ENCODE results near the gene WWOX.

The WWOX gene

DNA sequence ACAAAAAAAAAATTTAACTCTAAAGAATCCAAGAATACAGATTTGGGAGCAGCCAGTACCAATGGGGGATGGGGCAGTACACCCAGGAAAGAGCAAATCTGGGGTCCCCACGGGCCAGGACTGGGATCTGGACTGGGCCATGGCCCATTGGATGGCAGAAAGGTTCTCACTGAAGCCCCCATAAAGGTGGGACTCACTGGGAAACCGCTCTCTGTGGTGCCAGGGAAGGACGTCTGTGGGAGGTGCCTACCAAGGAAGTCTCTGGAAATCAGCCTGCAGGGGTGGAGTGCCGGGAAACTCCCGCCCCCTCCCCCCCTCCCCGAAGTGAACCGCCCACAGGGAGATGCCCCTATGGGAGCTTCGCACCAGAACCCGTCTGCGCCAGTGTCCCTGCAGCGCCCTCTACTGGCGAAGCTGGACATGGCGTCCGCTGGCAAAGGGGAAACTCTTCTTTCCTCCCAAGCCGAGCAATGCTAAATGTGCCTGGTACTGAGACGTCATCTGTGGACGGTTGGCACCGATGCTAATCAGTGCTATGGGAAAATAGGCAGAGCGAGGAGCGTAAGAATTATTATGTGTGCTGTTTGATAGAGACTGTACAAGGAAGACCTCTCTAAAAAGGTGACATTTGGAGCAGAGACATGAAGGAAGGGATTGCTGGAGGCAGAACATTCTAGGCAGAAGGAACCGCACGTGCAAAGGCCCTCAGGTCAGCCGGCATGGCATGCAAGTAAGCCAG is 671.1 kb downstream of the WWOX start:
- no peak for TF ChIP-seq SPI1 (IDR thresholded peaks at IDR 0.05; ENCODE audit: low read depth, low read length)
- DNase-seq (ENCODE audit: insufficient read length, low spot score): peak; percentile 59
- FAIRE-seq: peak; percentile 75

DNA sequence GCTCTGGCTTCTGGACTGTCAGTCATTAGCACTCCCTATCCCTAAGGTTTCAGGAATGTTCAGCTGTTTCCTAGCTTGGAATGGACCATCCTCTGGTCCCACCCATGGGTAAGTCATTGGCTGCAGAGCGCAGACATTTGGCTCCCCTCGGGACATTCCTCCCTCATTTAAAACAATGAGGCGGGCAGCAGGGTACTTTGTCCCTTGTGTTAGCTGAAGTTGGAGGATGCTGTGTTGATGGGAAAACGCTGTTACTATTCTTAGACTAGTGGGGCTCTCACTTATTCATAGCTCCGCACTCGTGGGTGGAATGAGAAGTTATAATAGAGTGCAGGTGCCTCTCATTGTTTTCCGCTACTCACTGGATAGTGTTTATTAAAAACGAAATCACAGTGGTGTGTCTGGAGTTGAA is 673.8 kb downstream of the WWOX start:
- TF ChIP-seq POU2F2 (IDR thresholded peaks at IDR 0.05; ENCODE audit: low read depth, low read length): no peak
- TF ChIP-seq PAX5 (IDR thresholded peaks at IDR 0.05; ENCODE audit: insufficient read depth, low read length, severe bottlenecking): no peak
- no peak for TF ChIP-seq SPI1 (IDR thresholded peaks at IDR 0.05; ENCODE audit: low read depth, low read length)
- no peak for TF ChIP-seq POLR2AphosphoS5 (IDR thresholded peaks at IDR 0.05; ENCODE audit: low read depth, low read length)
- no peak for TF ChIP-seq POLR2A (IDR thresholded peaks at IDR 0.05; ENCODE audit: low read depth, low read length)
- no peak for TF ChIP-seq TAF1 (IDR thresholded peaks at IDR 0.05; ENCODE audit: low read depth, low read length)
- FAIRE-seq (no peak), DNase-seq (ENCODE audit: insufficient read length, low spot score) (no peak)

DNA sequence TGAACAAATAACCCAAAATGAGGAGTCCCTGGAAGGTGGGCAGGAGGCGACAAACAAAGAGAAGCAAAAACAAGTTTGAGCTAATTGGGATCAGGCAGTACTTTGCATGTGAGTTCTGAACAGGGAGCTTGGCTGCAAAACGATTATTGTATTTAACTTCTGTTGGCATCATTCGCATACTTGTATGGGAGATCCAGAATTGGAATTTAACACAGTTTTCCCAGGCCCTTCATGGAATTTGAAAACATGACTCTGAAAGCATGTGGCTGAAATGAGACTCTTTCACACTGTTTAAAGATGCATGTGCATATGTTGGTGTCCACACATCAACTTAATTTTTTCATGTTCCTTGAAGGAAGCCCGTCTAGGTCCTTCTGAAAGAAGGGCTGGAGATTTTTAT is 674.3 kb downstream of the WWOX start:
- DNase-seq (ENCODE audit: insufficient read length, low spot score): no peak
- TF ChIP-seq SPI1 (IDR thresholded peaks at IDR 0.05; ENCODE audit: low read depth, low read length) (no peak), TAF1 (IDR thresholded peaks at IDR 0.05; ENCODE audit: low read depth, low read length) (no peak), POU2F2 (IDR thresholded peaks at IDR 0.05; ENCODE audit: low read depth, low read length) (no peak), POLR2AphosphoS5 (IDR thresholded peaks at IDR 0.05; ENCODE audit: low read depth, low read length) (no peak), POLR2A (IDR thresholded peaks at IDR 0.05; ENCODE audit: low read depth, low read length) (no peak), PAX5 (IDR thresholded peaks at IDR 0.05; ENCODE audit: insufficient read depth, low read length, severe bottlenecking) (no peak)
- FAIRE-seq: no peak

DNA sequence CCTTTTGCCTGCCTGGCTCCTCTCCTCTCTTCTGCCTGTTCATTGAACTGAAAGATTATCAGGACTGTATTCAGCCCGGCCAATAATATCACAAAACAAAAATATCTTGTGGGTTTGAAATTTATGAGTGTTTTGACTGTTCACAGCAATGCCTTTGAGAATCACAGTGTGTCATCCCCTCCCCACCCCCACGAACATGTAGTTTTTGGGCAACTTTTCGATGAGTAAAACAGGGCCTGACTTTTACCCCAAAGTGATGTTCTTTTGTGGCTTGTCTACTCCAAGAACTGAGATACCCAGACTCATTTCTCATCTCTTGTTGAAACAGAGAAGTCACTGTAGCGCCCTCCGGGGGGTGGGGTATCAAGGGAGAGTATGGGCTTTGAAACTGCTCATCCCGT is 675.7 kb downstream of the WWOX start:
- DNase-seq (ENCODE audit: insufficient read length, low spot score) (no peak), FAIRE-seq (no peak)
- no peak for TF ChIP-seq POU2F2 (IDR thresholded peaks at IDR 0.05; ENCODE audit: low read depth, low read length)
- no peak for TF ChIP-seq TAF1 (IDR thresholded peaks at IDR 0.05; ENCODE audit: low read depth, low read length)
- TF ChIP-seq SPI1 (IDR thresholded peaks at IDR 0.05; ENCODE audit: low read depth, low read length): no peak
- no peak for TF ChIP-seq POLR2A (IDR thresholded peaks at IDR 0.05; ENCODE audit: low read depth, low read length)
- no peak for TF ChIP-seq POLR2AphosphoS5 (IDR thresholded peaks at IDR 0.05; ENCODE audit: low read depth, low read length)
- TF ChIP-seq PAX5 (IDR thresholded peaks at IDR 0.05; ENCODE audit: insufficient read depth, low read length, severe bottlenecking): no peak

DNA sequence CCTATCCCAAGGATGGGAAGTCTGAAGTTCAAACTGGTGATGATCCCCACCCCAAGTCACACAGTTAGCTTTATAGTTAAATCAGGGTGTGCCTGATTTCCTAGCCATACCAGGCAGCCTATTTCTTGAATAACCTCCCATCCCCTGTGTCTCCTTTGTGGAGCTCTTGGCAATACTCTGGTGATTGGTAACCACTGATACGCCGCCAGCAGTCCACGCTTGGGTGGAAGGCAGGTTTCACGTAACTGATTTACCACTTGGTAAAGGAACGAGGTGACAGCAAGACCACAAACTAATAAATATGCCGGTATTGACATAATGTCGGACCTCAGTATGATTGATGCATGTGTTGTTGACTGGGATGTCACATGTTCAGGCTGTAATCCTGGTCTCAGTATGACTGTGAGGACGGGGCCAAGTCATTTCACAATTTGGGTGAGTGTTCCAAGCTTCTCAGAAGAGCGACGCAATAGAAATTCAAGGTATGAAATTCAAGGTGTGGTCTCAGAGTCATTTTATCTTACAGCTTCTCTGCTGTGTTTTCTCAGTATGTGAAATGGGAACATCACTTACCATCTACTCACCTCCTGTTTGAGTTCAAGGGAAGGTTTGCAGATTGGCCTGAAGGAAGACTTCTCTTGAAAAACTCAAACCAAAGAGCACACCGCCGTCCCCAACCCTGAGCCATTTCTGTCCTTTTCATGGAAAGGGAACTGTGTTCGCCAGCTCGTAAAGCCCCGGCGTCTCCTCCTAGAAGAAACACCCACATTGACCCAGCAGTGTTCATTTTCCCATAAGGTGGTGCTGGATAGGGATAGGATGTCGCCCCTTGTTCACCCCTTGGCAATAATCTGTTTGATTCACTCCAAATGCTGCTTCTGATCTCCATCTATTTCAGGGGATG is 678.9 kb downstream of the WWOX start:
- no peak for DNase-seq (ENCODE audit: insufficient read length, low spot score)
- no peak for TF ChIP-seq POLR2A (IDR thresholded peaks at IDR 0.05; ENCODE audit: low read depth, low read length)
- TF ChIP-seq POLR2AphosphoS5 (IDR thresholded peaks at IDR 0.05; ENCODE audit: low read depth, low read length): no peak
- TF ChIP-seq SPI1 (IDR thresholded peaks at IDR 0.05; ENCODE audit: low read depth, low read length): no peak
- no peak for TF ChIP-seq TAF1 (IDR thresholded peaks at IDR 0.05; ENCODE audit: low read depth, low read length)
- TF ChIP-seq POU2F2 (IDR thresholded peaks at IDR 0.05; ENCODE audit: low read depth, low read length): no peak
- no peak for TF ChIP-seq PAX5 (IDR thresholded peaks at IDR 0.05; ENCODE audit: insufficient read depth, low read length, severe bottlenecking)
- FAIRE-seq: no peak

DNA sequence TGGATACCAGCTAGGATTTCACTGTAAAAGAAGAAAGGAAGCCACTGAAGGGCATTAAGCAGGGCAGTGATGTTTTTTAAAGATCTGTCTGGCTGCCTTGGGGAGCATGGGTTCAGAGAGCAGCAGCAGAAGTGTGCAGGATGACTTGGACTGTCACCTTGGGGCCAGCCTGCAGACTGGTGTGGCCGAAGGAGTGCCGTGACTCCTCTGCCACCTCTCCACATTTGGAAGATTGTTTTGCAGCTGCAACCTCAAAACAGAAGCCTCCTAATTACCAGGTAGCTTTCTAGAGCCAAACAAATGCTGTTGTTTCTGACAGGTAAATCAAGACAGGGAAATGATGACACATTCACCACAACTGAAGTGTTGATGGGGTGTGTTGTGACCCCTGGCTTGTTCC is 681.4 kb downstream of the WWOX start:
- TF ChIP-seq SPI1 (IDR thresholded peaks at IDR 0.05; ENCODE audit: low read depth, low read length) (no peak), TAF1 (IDR thresholded peaks at IDR 0.05; ENCODE audit: low read depth, low read length) (no peak), POU2F2 (IDR thresholded peaks at IDR 0.05; ENCODE audit: low read depth, low read length) (no peak), POLR2A (IDR thresholded peaks at IDR 0.05; ENCODE audit: low read depth, low read length) (no peak), POLR2AphosphoS5 (IDR thresholded peaks at IDR 0.05; ENCODE audit: low read depth, low read length) (no peak), PAX5 (IDR thresholded peaks at IDR 0.05; ENCODE audit: insufficient read depth, low read length, severe bottlenecking) (no peak)
- DNase-seq (ENCODE audit: insufficient read length, low spot score) (no peak), FAIRE-seq (no peak)

DNA sequence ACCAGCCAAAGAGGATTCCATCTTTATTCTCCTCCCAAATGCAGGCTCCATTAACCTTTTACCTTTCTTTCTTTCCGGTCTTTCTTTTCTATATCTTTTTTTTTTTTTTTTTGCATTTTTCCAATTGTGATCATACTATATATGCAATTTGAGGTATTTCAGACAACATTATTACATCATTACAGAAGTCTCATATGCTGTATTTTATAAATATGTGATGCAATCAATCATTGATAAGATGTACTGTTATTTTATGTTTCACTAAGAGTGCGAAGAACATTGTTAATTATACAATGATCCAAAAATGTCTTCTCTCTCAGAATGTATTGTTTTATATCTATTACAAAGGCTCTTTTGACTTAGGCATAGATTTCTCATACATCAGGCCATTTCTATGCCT is 683.1 kb downstream of the WWOX start:
- TF ChIP-seq POLR2AphosphoS5 (IDR thresholded peaks at IDR 0.05; ENCODE audit: low read depth, low read length) (no peak), PAX5 (IDR thresholded peaks at IDR 0.05; ENCODE audit: insufficient read depth, low read length, severe bottlenecking) (no peak), TAF1 (IDR thresholded peaks at IDR 0.05; ENCODE audit: low read depth, low read length) (no peak), SPI1 (IDR thresholded peaks at IDR 0.05; ENCODE audit: low read depth, low read length) (no peak), POU2F2 (IDR thresholded peaks at IDR 0.05; ENCODE audit: low read depth, low read length) (no peak)
- no peak for DNase-seq (ENCODE audit: insufficient read length, low spot score)
- no peak for FAIRE-seq

DNA sequence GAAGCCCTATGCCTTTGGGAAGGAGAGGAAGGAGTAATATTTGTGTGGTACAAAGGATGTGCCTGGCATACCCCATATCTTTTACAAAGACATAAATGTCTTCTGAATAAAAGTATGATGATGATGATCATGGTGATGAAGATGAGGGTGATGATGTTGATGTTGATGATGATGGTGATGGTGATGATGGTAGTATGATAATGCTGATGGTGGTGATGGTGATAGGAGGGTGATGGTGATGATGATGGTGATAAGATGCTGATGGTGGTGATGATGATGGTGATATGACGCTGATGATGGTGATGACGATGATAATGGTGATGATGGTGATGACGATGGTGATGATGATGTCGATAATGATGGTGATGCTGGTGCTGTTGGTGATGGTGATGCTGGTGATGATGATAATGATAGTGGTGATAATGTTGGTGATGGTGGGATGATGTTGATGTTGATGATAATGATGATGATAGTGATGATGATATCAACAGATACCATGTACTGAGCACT is 684.2 kb downstream of the WWOX start:
- no peak for DNase-seq (ENCODE audit: insufficient read length, low spot score)
- no peak for TF ChIP-seq TAF1 (IDR thresholded peaks at IDR 0.05; ENCODE audit: low read depth, low read length)
- TF ChIP-seq SPI1 (IDR thresholded peaks at IDR 0.05; ENCODE audit: low read depth, low read length): no peak
- TF ChIP-seq PAX5 (IDR thresholded peaks at IDR 0.05; ENCODE audit: insufficient read depth, low read length, severe bottlenecking): no peak
- TF ChIP-seq POLR2A (IDR thresholded peaks at IDR 0.05; ENCODE audit: low read depth, low read length): no peak
- TF ChIP-seq POU2F2 (IDR thresholded peaks at IDR 0.05; ENCODE audit: low read depth, low read length): no peak
- TF ChIP-seq POLR2AphosphoS5 (IDR thresholded peaks at IDR 0.05; ENCODE audit: low read depth, low read length): no peak
- FAIRE-seq: peak; percentile 69

DNA sequence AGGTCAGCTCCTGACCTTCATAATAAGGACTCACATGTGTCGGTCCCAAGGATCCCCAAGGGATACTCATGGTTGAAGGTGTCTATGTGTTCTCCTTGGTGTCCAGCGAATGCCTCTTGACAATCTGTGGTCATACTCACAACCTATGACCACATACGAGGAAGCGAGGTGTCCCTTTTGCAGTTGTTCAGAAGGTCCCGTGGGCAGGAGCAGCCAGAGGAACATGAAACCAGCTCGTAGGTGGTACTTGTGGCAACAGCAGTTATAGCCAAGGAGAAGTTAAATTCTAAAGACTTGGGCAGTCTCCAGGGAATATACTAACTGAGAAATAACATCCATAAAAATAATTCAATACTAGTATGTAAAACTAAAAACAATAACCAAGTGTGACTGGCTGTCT is 685.3 kb downstream of the WWOX start:
- TF ChIP-seq PAX5 (IDR thresholded peaks at IDR 0.05; ENCODE audit: insufficient read depth, low read length, severe bottlenecking): no peak
- TF ChIP-seq POLR2AphosphoS5 (IDR thresholded peaks at IDR 0.05; ENCODE audit: low read depth, low read length): no peak
- TF ChIP-seq SPI1 (IDR thresholded peaks at IDR 0.05; ENCODE audit: low read depth, low read length): no peak
- no peak for TF ChIP-seq TAF1 (IDR thresholded peaks at IDR 0.05; ENCODE audit: low read depth, low read length)
- no peak for TF ChIP-seq POU2F2 (IDR thresholded peaks at IDR 0.05; ENCODE audit: low read depth, low read length)
- TF ChIP-seq POLR2A (IDR thresholded peaks at IDR 0.05; ENCODE audit: low read depth, low read length): no peak
- DNase-seq (ENCODE audit: insufficient read length, low spot score) (no peak), FAIRE-seq (no peak)

Data from GM12891 (cell line).